Activated CD4-positive, alpha-beta T cell treated with anti-CD3 and anti-CD28 coated beads, Interleukin-2, amount 50 U/mL, for 24 hours (primary cell): ENCODE data around the gene HSPA13.
"Not testable (repeated sequence)": the region's sequence is repeated elsewhere in the genome, so short reads cannot be mapped to it uniquely, and the experiment has no call there.

Experiments used
- DNase-seq, 2 donors: peaks; one replicate each; pipeline ENCODE4 v3.0.0-alpha.2; 2020; ENCODE audit warnings: low read depth in 1 of 2, low spot score in 1 of 2

HSPA13 gene

GRCh38 chr21:14382835-14383595 is at the start of gene HSPA13:
HSPA13 (minus strand) TSS chr21:14383146; CDS start chr21:14383119, 27 bp downstream.
- peak; percentile 94 to 98 for DNase-seq

- DNase-seq: no peak
Measured at GRCh38 chr21:14418920-14419319, 36.0 kb upstream of the HSPA13 start.

- DNase-seq: no peak
Measured at GRCh38 chr21:14414932-14415508, 32.1 kb upstream of the HSPA13 start.

- DNase-seq: no peak
Measured at GRCh38 chr21:14405962-14406361, 23.0 kb upstream of the HSPA13 start.

GRCh38 chr21:14405225-14405624 is 22.3 kb upstream of the HSPA13 start:
- no peak for DNase-seq

GRCh38 chr21:14403681-14404318 is 20.9 kb upstream of the HSPA13 start:
- DNase-seq: peak in 1 of 2 donors; percentile 17

- no peak for DNase-seq
Measured at GRCh38 chr21:14401217-14401616, 18.3 kb upstream of the HSPA13 start.

- DNase-seq: no peak
Measured at GRCh38 chr21:14388282-14388681, 5.3 kb upstream of the HSPA13 start.

- DNase-seq: no peak
Measured at GRCh38 chr21:14384453-14384852, 1.5 kb upstream of the HSPA13 start.

GRCh38 chr21:14383596-14384180 is 742 bp upstream of the HSPA13 start:
- peak in 1 of 2 donors; percentile 3 for DNase-seq

- DNase-seq: peak in 1 of 2 donors; percentile 4
Measured at GRCh38 chr21:14382486-14382834, 486 bp downstream of the HSPA13 start.

GRCh38 chr21:14376854-14377253 is 6.1 kb downstream of the HSPA13 start:
- DNase-seq: no peak

GRCh38 chr21:14366998-14367397 is 15.9 kb downstream of the HSPA13 start:
- no peak for DNase-seq

- DNase-seq: no peak
Measured at GRCh38 chr21:14361958-14362357, 21.0 kb downstream of the HSPA13 start.

- DNase-seq: no peak
Measured at GRCh38 chr21:14358775-14359174, 24.2 kb downstream of the HSPA13 start.

GRCh38 chr21:14356746-14357145 is 26.2 kb downstream of the HSPA13 start:
- no peak for DNase-seq

- no peak for DNase-seq
Measured at GRCh38 chr21:14354515-14354914, 28.4 kb downstream of the HSPA13 start.

GRCh38 chr21:14353726-14354125 is 29.2 kb downstream of the HSPA13 start:
- DNase-seq: no peak

GRCh38 chr21:14353231-14353630 is 29.7 kb downstream of the HSPA13 start:
- DNase-seq: no peak

- not testable (repeated sequence) for DNase-seq
Measured at GRCh38 chr21:14327346-14327745, 55.6 kb downstream of the HSPA13 start.

GRCh38 chr21:14325595-14325994 is 57.4 kb downstream of the HSPA13 start:
- no peak for DNase-seq
